Effector memory CD8-positive, alpha-beta T cell (primary cell): ENCODE results near the gene WWOX.

Experiments
- ATAC-seq: fragments of 150-1000 bp; cut with Tn5 transposase; replicated peaks from 2 replicates; pipeline ENCODE4 v1.10.0; 2021; ENCODE audit warnings: mild to moderate bottlenecking, moderate library complexity
- DNase-seq, 3 experiments: peaks; one replicate each; pipeline ENCODE4 v3.0.0; 2021
- H3K27ac Mint-ChIP-seq, 2 donors: one replicate each; pipeline ENCODE4 v1.8.0; 2022; ENCODE audit warnings: mild to moderate bottlenecking in 2 of 2, mixed read lengths in 2 of 2, moderate library complexity in 2 of 2
- H3K27me3 Mint-ChIP-seq, 2 donors: one replicate each; pipeline ENCODE4 v1.8.0; 2022; ENCODE audit warnings: mixed read lengths in 2 of 2
- H3K36me3 Mint-ChIP-seq: one replicate; pipeline ENCODE4 v1.8.0; 2022; ENCODE audit warnings: mild to moderate bottlenecking, moderate library complexity, mixed read lengths; ENCODE audit not compliant: insufficient read depth
- H3K4me1 Mint-ChIP-seq, 2 donors: one replicate each; pipeline ENCODE4 v1.8.0; 2022; ENCODE audit warnings: low read depth in 2 of 2, mixed read lengths in 2 of 2
- H3K4me3 Mint-ChIP-seq, 2 donors: one replicate each; pipeline ENCODE4 v1.8.0; 2022; ENCODE audit warnings: mild to moderate bottlenecking in 2 of 2, mixed read lengths in 2 of 2, moderate library complexity in 2 of 2
- H3K9me3 Mint-ChIP-seq, 2 donors: one replicate each; pipeline ENCODE4 v1.8.0; 2022; ENCODE audit warnings: mixed read lengths in 2 of 2

The WWOX gene

DNA sequence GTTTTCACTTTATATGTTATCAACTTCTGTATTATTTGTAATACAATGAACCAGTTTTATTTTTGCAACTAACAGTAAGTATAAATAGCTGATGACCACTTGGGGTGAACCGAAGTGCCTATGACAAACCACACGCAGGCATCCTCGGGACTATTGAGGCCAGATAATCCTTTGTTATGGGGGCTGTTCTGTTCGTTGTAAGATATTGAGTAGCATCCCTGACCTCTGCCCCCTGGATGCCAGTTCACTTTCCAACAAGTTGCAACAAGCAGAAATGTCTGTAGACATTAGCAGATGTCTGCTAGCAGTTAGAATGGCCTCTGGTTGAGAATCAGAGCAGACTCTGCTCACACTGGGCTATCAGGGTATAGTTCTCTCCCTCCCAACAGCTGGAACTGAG, 277.0 kb downstream of the WWOX start:
- H3K4me1 Mint-ChIP-seq = peaks cover 0 to 1% of the 10 kb centered on the region in 2 donors
- ATAC-seq = no peak
- no peaks in the 10 kb centered on the region for H3K27me3 Mint-ChIP-seq
- H3K4me3 Mint-ChIP-seq = no peak overlapping the region
- H3K27ac Mint-ChIP-seq = no peak overlapping the region
- H3K36me3 Mint-ChIP-seq = no peaks in the 10 kb centered on the region
- no peak for DNase-seq
- no peaks in the 10 kb centered on the region for H3K9me3 Mint-ChIP-seq

- no peaks in the 10 kb centered on the region for H3K27me3 Mint-ChIP-seq
- H3K27ac Mint-ChIP-seq = no peak overlapping the region
- peaks cover 0 to 1% of the 10 kb centered on the region in 2 donors for H3K4me1 Mint-ChIP-seq
- ATAC-seq = no peak
- no peaks in the 10 kb centered on the region for H3K36me3 Mint-ChIP-seq
- no peaks in the 10 kb centered on the region for H3K9me3 Mint-ChIP-seq
- DNase-seq = no peak
- no peak overlapping the region for H3K4me3 Mint-ChIP-seq
These were observed 277.9 kb downstream of the WWOX start for GRCh38 chr16:78377312-78377711.

GRCh38 chr16:78381060-78381459, 281.6 kb downstream of the WWOX start:
- Mint-ChIP-seq H3K9me3 (no peaks in the 10 kb centered on the region), H3K4me1 (no peaks in the 10 kb centered on the region), H3K4me3 (no peak overlapping the region), H3K27me3 (no peaks in the 10 kb centered on the region), H3K27ac (no peak overlapping the region), H3K36me3 (no peaks in the 10 kb centered on the region)
- ATAC-seq (no peak), DNase-seq (no peak)

DNA sequence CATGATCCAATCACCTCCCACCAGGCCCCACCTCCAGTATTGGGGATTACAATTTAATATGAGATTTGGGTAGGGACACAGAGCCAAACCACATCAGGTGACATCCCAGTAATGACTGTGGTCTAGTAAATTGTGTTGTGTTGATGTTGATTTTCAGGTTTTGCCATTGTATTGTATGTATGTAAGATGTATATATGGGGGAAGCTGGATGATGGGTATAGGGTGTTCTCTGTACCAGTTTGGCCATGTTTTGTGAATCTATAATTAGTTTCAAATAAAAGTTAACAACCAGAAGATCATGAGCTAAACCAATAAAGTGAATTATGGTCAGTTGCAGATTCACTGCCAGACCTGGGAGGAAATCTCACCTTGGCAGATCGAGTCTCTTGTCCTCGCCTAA, 283.7 kb downstream of the WWOX start:
- H3K4me3 Mint-ChIP-seq = no peak overlapping the region
- DNase-seq (no peak), ATAC-seq (no peak)
- no peaks in the 10 kb centered on the region for H3K9me3 Mint-ChIP-seq
- H3K36me3 Mint-ChIP-seq = no peaks in the 10 kb centered on the region
- no peak overlapping the region for H3K27ac Mint-ChIP-seq
- H3K4me1 Mint-ChIP-seq = no peaks in the 10 kb centered on the region
- H3K27me3 Mint-ChIP-seq = no peaks in the 10 kb centered on the region

GRCh38 chr16:78385086-78385805, 285.8 kb downstream of the WWOX start:
- Mint-ChIP-seq H3K4me3 (no peak overlapping the region), H3K27me3 (no peaks in the 10 kb centered on the region), H3K27ac (no peak overlapping the region), H3K36me3 (no peaks in the 10 kb centered on the region), H3K4me1 (no peaks in the 10 kb centered on the region), H3K9me3 (no peaks in the 10 kb centered on the region)
- no peak for ATAC-seq
- DNase-seq = no peak

GRCh38 chr16:78386557-78387324, 287.3 kb downstream of the WWOX start:
- Mint-ChIP-seq H3K9me3 (no peaks in the 10 kb centered on the region), H3K27ac (no peak overlapping the region), H3K36me3 (no peaks in the 10 kb centered on the region), H3K4me1 (no peaks in the 10 kb centered on the region), H3K4me3 (no peak overlapping the region), H3K27me3 (no peaks in the 10 kb centered on the region)
- DNase-seq (no peak), ATAC-seq (no peak)

DNA sequence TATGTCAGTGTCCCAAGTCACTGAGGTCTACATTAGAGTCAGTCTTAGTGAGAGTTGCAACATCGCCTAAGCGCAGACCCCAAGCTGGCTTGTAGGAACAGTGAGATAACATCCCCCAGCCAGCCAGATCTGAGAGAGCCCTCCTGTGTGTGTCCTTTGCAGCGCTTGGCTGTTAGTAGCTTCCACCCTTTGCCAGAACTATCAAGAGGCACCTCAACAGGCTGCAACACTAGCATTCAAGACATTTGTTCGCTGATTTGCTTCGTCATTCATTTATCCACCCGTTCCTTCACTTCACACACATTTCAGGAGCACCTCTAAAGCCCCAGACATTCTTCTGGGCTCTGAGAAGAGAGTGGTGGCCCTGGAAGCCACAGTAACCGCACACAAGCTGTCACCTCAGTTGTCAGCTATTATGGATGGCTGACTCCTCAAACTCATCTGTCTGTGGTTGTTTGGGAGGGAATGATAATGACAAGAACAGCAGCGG, 289.6 kb downstream of the WWOX start:
- no peak overlapping the region for H3K4me3 Mint-ChIP-seq
- no peaks in the 10 kb centered on the region for H3K36me3 Mint-ChIP-seq
- H3K27ac Mint-ChIP-seq = no peak overlapping the region
- DNase-seq (no peak), ATAC-seq (no peak)
- H3K27me3 Mint-ChIP-seq = no peaks in the 10 kb centered on the region
- H3K9me3 Mint-ChIP-seq = no peaks in the 10 kb centered on the region
- H3K4me1 Mint-ChIP-seq = no peaks in the 10 kb centered on the region

- Mint-ChIP-seq H3K27me3 (no peaks in the 10 kb centered on the region), H3K9me3 (no peaks in the 10 kb centered on the region), H3K4me1 (no peaks in the 10 kb centered on the region), H3K36me3 (no peaks in the 10 kb centered on the region), H3K27ac (no peak overlapping the region), H3K4me3 (no peak overlapping the region)
- DNase-seq = no peak
- no peak for ATAC-seq
These were observed 290.6 kb downstream of the WWOX start for GRCh38 chr16:78390092-78390491.

DNA sequence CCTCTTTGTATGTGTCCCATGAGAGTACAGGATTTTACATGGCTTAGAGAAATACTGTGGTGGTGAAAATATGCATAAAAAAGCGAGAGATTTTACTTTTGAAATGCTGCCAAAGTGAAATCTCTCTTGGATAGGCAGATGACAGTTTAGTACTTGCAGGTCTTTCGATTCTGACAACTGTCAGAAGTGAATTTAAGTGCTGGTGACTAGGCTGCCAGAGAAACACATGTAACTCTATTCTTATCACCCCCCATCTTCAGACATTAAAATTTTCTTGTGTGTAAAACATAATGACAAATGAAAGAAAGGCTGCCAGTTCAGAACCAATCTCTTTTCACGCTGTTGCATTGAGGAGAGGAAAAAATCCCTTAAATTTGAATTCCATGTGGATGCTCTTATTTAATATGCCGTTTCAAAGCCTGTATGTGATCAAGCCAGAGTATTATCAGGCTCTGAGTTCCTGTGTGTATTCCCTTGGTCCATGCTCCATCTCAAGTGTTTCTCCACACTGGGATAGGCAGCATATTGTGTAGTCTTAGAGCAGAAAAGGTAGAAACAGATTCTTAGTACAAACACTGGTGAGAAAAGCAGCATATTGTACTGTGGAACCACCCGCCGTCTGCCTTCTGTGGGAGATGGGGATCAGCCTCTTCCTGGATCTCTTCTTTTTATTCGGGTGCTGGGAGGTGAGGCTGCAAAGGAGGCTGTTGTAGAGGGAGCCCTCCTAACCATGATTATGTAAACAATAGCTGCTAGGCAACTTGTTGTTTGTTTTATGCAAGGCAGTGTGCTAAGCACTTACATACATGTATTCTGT, 291.3 kb downstream of the WWOX start:
- Mint-ChIP-seq H3K27ac (no peak overlapping the region), H3K9me3 (no peaks in the 10 kb centered on the region), H3K36me3 (no peaks in the 10 kb centered on the region), H3K27me3 (no peaks in the 10 kb centered on the region), H3K4me3 (no peak overlapping the region), H3K4me1 (no peaks in the 10 kb centered on the region)
- DNase-seq (no peak), ATAC-seq (no peak)

DNA sequence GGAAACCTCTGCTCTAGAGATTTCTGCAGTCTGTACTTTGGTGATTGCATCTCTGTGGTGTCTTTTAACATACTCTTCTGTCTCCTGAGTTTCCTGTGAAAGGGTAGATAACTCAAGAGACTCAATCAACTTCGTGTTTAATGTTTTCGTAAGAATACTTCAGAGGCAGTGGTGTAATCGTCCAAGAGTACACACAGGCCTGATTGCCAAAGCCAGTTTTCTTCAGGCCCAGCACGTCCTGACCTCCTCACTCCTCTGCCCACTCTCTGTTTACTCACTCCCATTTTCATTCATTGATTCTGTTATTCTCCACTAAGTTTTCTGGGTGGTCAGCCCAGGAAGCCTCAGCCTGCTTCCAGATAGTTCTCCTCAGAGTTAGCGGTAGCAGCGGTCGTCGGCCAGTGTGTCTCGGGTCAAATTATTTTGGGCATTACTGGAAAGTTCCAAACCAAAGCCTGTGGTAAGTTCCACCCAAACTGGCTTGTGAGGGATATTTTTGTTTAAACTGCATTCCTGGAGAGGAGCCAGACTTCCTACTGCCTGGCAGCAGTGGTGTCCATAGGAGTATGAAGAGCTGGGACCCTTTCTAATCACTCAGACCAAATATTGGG, 293.2 kb downstream of the WWOX start:
- H3K9me3 Mint-ChIP-seq = no peaks in the 10 kb centered on the region
- H3K27me3 Mint-ChIP-seq = no peaks in the 10 kb centered on the region
- DNase-seq = no peak
- no peak overlapping the region for H3K4me3 Mint-ChIP-seq
- no peak for ATAC-seq
- H3K27ac Mint-ChIP-seq = no peak overlapping the region
- no peaks in the 10 kb centered on the region for H3K4me1 Mint-ChIP-seq
- no peaks in the 10 kb centered on the region for H3K36me3 Mint-ChIP-seq

GRCh38 chr16:78395035-78395434, 295.6 kb downstream of the WWOX start:
- Mint-ChIP-seq H3K27ac (no peak overlapping the region), H3K9me3 (no peaks in the 10 kb centered on the region), H3K4me3 (no peak overlapping the region), H3K36me3 (peaks cover 3% of the 10 kb centered on the region), H3K4me1 (no peaks in the 10 kb centered on the region), H3K27me3 (no peaks in the 10 kb centered on the region)
- ATAC-seq = no peak
- no peak for DNase-seq

- H3K4me1 Mint-ChIP-seq = no peaks in the 10 kb centered on the region
- no peaks in the 10 kb centered on the region for H3K27me3 Mint-ChIP-seq
- H3K27ac Mint-ChIP-seq = no peak overlapping the region
- no peaks in the 10 kb centered on the region for H3K9me3 Mint-ChIP-seq
- DNase-seq (no peak), ATAC-seq (no peak)
- no peak overlapping the region for H3K4me3 Mint-ChIP-seq
- H3K36me3 Mint-ChIP-seq = peaks cover 3% of the 10 kb centered on the region
These were observed 296.6 kb downstream of the WWOX start for GRCh38 chr16:78396046-78396445.

DNA sequence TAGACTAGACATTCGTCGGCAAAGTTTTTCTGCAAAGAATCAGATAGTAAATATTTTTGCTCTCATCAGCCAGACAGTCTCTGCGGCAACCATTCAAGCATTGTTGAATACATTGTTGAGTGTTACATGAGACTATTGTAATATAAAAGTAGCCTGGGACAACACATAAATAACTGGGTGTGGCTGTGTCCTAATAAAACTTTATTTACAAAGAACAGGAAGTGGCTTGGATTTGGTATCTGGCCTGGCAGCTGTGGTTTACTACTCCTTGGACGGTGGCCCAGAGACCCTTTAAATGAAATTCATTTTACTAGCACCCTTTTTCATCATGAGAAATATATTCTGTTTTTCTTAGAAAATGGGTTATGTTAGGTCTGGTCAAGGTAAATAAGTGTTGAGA, 297.2 kb downstream of the WWOX start:
- DNase-seq (no peak), ATAC-seq (no peak)
- Mint-ChIP-seq H3K4me3 (no peak overlapping the region), H3K36me3 (peaks cover 3% of the 10 kb centered on the region), H3K4me1 (no peaks in the 10 kb centered on the region), H3K27ac (no peak overlapping the region), H3K9me3 (no peaks in the 10 kb centered on the region), H3K27me3 (no peaks in the 10 kb centered on the region)
